Uterus (tissue), 2 donors: ENCODE measurements around the gene WDR35.

Source experiments
- POLR2A ChIP-seq, 2 donors: fragments of 450-650 bp; IDR thresholded peaks; one replicate each; pipeline ENCODE4 v1.6.1; 2016; ENCODE audit warnings: antibody characterized with exemption in 2 of 2, mild to moderate bottlenecking in 1 of 2, moderate library complexity in 1 of 2
- TF ChIP-seq, protein P1 (sequence below), 4 experiments: fragments of 200-600 bp in 2 of 4; fragments of 450-650 bp in 2 of 4; sonication (generic) in 2 of 4; IDR thresholded peaks; one replicate each; pipeline ENCODE4 v1.5.1; 2016 to 2019; ENCODE audit warnings: antibody characterized with exemption in 4 of 4, mild to moderate bottlenecking in 2 of 4, moderate library complexity in 1 of 4

DNA sequence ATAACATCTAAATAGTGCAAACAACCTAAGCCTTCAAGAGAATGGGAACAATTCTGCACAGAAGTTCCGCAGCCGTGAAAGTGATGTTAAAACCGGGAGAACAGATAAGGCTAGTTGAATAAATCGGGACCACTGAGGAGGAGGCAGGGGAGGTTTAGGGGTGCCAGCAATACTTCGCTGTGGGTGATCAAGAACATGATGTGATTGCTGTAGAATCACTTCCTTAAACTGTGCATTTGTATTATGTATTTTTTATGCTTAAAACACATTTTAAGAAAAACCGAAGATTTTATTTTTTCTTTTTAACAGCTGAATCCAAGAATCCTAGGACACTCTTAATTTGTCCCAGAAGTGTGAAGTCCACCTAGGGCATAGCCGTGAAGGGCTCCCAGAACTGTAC is 121.7 kb downstream of the WDR35 start:
- TF ChIP-seq, protein P1, sequence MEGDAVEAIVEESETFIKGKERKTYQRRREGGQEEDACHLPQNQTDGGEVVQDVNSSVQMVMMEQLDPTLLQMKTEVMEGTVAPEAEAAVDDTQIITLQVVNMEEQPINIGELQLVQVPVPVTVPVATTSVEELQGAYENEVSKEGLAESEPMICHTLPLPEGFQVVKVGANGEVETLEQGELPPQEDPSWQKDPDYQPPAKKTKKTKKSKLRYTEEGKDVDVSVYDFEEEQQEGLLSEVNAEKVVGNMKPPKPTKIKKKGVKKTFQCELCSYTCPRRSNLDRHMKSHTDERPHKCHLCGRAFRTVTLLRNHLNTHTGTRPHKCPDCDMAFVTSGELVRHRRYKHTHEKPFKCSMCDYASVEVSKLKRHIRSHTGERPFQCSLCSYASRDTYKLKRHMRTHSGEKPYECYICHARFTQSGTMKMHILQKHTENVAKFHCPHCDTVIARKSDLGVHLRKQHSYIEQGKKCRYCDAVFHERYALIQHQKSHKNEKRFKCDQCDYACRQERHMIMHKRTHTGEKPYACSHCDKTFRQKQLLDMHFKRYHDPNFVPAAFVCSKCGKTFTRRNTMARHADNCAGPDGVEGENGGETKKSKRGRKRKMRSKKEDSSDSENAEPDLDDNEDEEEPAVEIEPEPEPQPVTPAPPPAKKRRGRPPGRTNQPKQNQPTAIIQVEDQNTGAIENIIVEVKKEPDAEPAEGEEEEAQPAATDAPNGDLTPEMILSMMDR (IDR thresholded peaks at IDR 0.05) = no peak
- no peak for TF ChIP-seq POLR2A (IDR thresholded peaks at IDR 0.05)
